BLaER1 treated with 17β-estradiol and CSF1 and Interleukin-3, amounts not matched to agents 10 nM and 100 nM (cell line): ENCODE data around the gene BCL3.

ENCODE experiments used
- H3K27ac ChIP-seq, 11 experiments: shearing (Covaris generic); formaldehyde crosslinking; 2 replicates each; pipeline ENCODE4 v1.8.1; 2022
- H3K27me3 ChIP-seq, 11 experiments: shearing (Covaris generic); formaldehyde crosslinking; 2 replicates each; pipeline ENCODE4 v1.8.1; 2022
- H3K36me3 ChIP-seq, 11 experiments: shearing (Covaris generic); formaldehyde crosslinking; 2 replicates each; pipeline ENCODE4 v1.8.1; 2022
- H3K4me1 ChIP-seq, 10 experiments: shearing (Covaris generic); formaldehyde crosslinking; 2 replicates each; pipeline ENCODE4 v1.8.1; 2022
- H3K4me2 ChIP-seq, 11 experiments: shearing (Covaris generic); formaldehyde crosslinking; 2 replicates each; pipeline ENCODE4 v1.8.1; 2022
- H3K4me3 ChIP-seq, 10 experiments: shearing (Covaris generic); formaldehyde crosslinking; 2 replicates each; pipeline ENCODE4 v1.8.1; 2022
- H3K9ac ChIP-seq, 11 experiments: shearing (Covaris generic); formaldehyde crosslinking; 2 replicates each; pipeline ENCODE4 v1.8.1; 2022
- H3K9me3 ChIP-seq, 11 experiments: shearing (Covaris generic); formaldehyde crosslinking; replicated peaks in 1 of 11; 2 replicates each; pipeline ENCODE4 v1.8.1; 2022
- H4K20me1 ChIP-seq, 11 experiments: shearing (Covaris generic); formaldehyde crosslinking; 2 replicates each; pipeline ENCODE4 v1.8.1; 2022
- Cebpa-rat ChIP-seq, 11 experiments: shearing (Covaris generic); IDR thresholded peaks; 2 replicates each; pipeline ENCODE4 v1.8.1; 2022

Gene BCL3

GRCh38 chr19:44737238-44738071 is 11.1 kb upstream of the BCL3 start:
- Histone ChIP-seq H3K4me2 (peak overlapping the region; percentile 43 to 91 (median 74)), H3K27me3 (no peaks in the 10 kb centered on the region), H3K27ac (peak overlapping the region; percentile 9 to 68 (median 50); a peak in 20 of 22 replicates), H3K4me3 (no peak overlapping the region; a peak in 1 of 20 replicates), H4K20me1 (no peaks in the 10 kb centered on the region), H3K4me1 (peaks cover 54 to 88% (median 77%) of the 10 kb centered on the region in 10 experiments), H3K9ac (peak overlapping the region in 9 of 11 experiments; percentile 7 to 46 (median 32); a peak in 8 of 22 replicates), H3K9me3 (no peaks in the 10 kb centered on the region), H3K36me3 (no peaks in the 10 kb centered on the region)
- no peak for TF ChIP-seq Cebpa-rat (IDR thresholded peaks at IDR 0.05)

GRCh38 chr19:44738136-44738535 is 10.4 kb upstream of the BCL3 start:
- Histone ChIP-seq H3K4me1 (peaks cover 61 to 90% (median 84%) of the 10 kb centered on the region in 10 experiments), H3K27ac (peak overlapping the region in 10 of 11 experiments; percentile 9 to 68 (median 50); a peak in 16 of 22 replicates)
- no peak for TF ChIP-seq Cebpa-rat (IDR thresholded peaks at IDR 0.05)

GRCh38 chr19:44738603-44739558 is 9.6 kb upstream of the BCL3 start:
- no peak for TF ChIP-seq Cebpa-rat (IDR thresholded peaks at IDR 0.05)
- Histone ChIP-seq H3K4me2 (peak overlapping the region; percentile 7 to 91 (median 74); a peak in 19 of 22 replicates), H4K20me1 (no peaks in the 10 kb centered on the region), H3K9ac (peak overlapping the region in 4 of 11 experiments; percentile 3 to 30 (median 12); a peak in 3 of 22 replicates), H3K36me3 (no peaks in the 10 kb centered on the region), H3K4me1 (peaks cover 62 to 97% (median 91%) of the 10 kb centered on the region in 10 experiments), H3K4me3 (no peak overlapping the region; a peak in 2 of 20 replicates), H3K9me3 (no peaks in the 10 kb centered on the region), H3K27ac (peak overlapping the region in 9 of 11 experiments; percentile 13 to 68 (median 53); a peak in 16 of 22 replicates), H3K27me3 (no peaks in the 10 kb centered on the region)

More at GRCh38 chr19:44738136-44738535, 10.4 kb upstream of the BCL3 start:
- Histone ChIP-seq H3K4me2 (peak overlapping the region in 10 of 11 experiments; percentile 43 to 91 (median 74); a peak in 19 of 22 replicates), H4K20me1 (no peaks in the 10 kb centered on the region), H3K4me3 (no peak overlapping the region; a peak in 2 of 20 replicates), H3K36me3 (no peaks in the 10 kb centered on the region), H3K9ac (peak overlapping the region in 3 of 11 experiments; percentile 5 to 31 (median 30); a peak in 2 of 22 replicates), H3K9me3 (no peaks in the 10 kb centered on the region), H3K27me3 (no peaks in the 10 kb centered on the region)

GRCh38 chr19:44740351-44740824 is 8.1 kb upstream of the BCL3 start:
- H3K4me3 ChIP-seq = no peak overlapping the region
- H3K4me2 ChIP-seq = peak overlapping the region; percentile 57 to 92 (median 81)
- no peaks in the 10 kb centered on the region for H3K27me3 ChIP-seq

GRCh38 chr19:44741258-44741731 is 7.2 kb upstream of the BCL3 start:
- TF ChIP-seq Cebpa-rat (IDR thresholded peaks at IDR 0.05) = no peak
- peaks cover 55 to 99% (median 96%) of the 10 kb centered on the region in 10 experiments for H3K4me1 ChIP-seq
- no peaks in the 10 kb centered on the region for H4K20me1 ChIP-seq
- H3K4me3 ChIP-seq = no peak overlapping the region
- peak overlapping the region; percentile 57 to 92 (median 81); a peak in 20 of 22 replicates for H3K4me2 ChIP-seq
- no peaks in the 10 kb centered on the region for H3K27me3 ChIP-seq
- H3K27ac ChIP-seq = peak overlapping the region; percentile 43 to 99 (median 88)
- H3K9ac ChIP-seq = peak overlapping the region; percentile 46 to 83 (median 59); a peak in 18 of 22 replicates
- no peaks in the 10 kb centered on the region for H3K9me3 ChIP-seq
- no peaks in the 10 kb centered on the region for H3K36me3 ChIP-seq

More at GRCh38 chr19:44740351-44740824, 8.1 kb upstream of the BCL3 start:
- peak overlapping the region; percentile 43 to 99 (median 88); a peak in 20 of 22 replicates for H3K27ac ChIP-seq
- peak overlapping the region in 9 of 11 experiments; percentile 46 to 83 (median 57); a peak in 12 of 22 replicates for H3K9ac ChIP-seq
- H3K4me1 ChIP-seq = peaks cover 62 to 99% (median 97%) of the 10 kb centered on the region in 10 experiments
- TF ChIP-seq Cebpa-rat (IDR thresholded peaks at IDR 0.05) = no peak
- no peaks in the 10 kb centered on the region for H4K20me1 ChIP-seq
- no peaks in the 10 kb centered on the region for H3K36me3 ChIP-seq
- no peaks in the 10 kb centered on the region for H3K9me3 ChIP-seq

GRCh38 chr19:44741841-44742329 is 6.6 kb upstream of the BCL3 start:
- peak overlapping the region in 6 of 10 experiments; percentile 20 to 36 (median 27); a peak in 6 of 20 replicates for H3K4me3 ChIP-seq
- H3K27ac ChIP-seq = peak overlapping the region; percentile 79 to 99 (median 92)
- peak overlapping the region; percentile 75 to 99 (median 92) for H3K4me2 ChIP-seq
- peak; percentile 67 to 95 (median 91); a peak in 20 of 22 replicates for TF ChIP-seq Cebpa-rat (IDR thresholded peaks at IDR 0.05)
- H3K9me3 ChIP-seq = no peaks in the 10 kb centered on the region
- no peaks in the 10 kb centered on the region for H4K20me1 ChIP-seq
- H3K9ac ChIP-seq = peak overlapping the region; percentile 65 to 84 (median 79)
- peaks cover 51 to 99% (median 96%) of the 10 kb centered on the region in 10 experiments for H3K4me1 ChIP-seq
- H3K36me3 ChIP-seq = no peaks in the 10 kb centered on the region
- H3K27me3 ChIP-seq = no peaks in the 10 kb centered on the region

GRCh38 chr19:44742330-44743061 is 6.0 kb upstream of the BCL3 start:
- Histone ChIP-seq H3K36me3 (no peaks in the 10 kb centered on the region), H4K20me1 (no peaks in the 10 kb centered on the region), H3K9me3 (no peaks in the 10 kb centered on the region), H3K4me2 (peak overlapping the region; percentile 75 to 99 (median 92)), H3K27ac (peak overlapping the region; percentile 79 to 99 (median 92)), H3K27me3 (no peaks in the 10 kb centered on the region), H3K9ac (peak overlapping the region; percentile 65 to 84 (median 79)), H3K4me3 (peak overlapping the region in 7 of 10 experiments; percentile 6 to 36 (median 26); a peak in 8 of 20 replicates), H3K4me1 (peaks cover 51 to 96% (median 93%) of the 10 kb centered on the region in 10 experiments)
- no peak for TF ChIP-seq Cebpa-rat (IDR thresholded peaks at IDR 0.05)
